NCI-H460 (cell line): Measurements from ENCODE around the gene ARHGEF3. TPM values are rescaled to one million over a fixed set of nuclear protein-coding genes. Genes with fewer than 3 reads are reported as not detected.

Experiments used
- DNase-seq: peaks from one replicate; pipeline ENCODE4 v3.0.0-alpha.2; 2016; ENCODE audit warnings: low read depth; ENCODE audit errors: extremely low read depth
- polyA plus RNA-seq: library from polyadenylated mRNA; depleted of rRNA; stranded (reverse); fragments of >200 nt; gene quantifications from 2 replicates; pipeline ENCODE4 v1.2.3, GENCODE V29; 2014; cell fraction: nucleus; rRNA removed
- total RNA-seq: library from RNA; depleted of rRNA; stranded (reverse); fragments of >200 nt; shearing (Covaris generic); gene quantifications from 2 replicates; pipeline ENCODE4 v1.2.3, GENCODE V29; 2014; rRNA removed

The ARHGEF3 gene
- total RNA-seq, result 1.1 and 1.8 TPM in 2 replicates
- polyA plus RNA-seq, result 1.2 and 1.7 TPM in 2 replicates

GRCh38 chr3:56801662-56802377 is at the start of gene ARHGEF3:
Gene ARHGEF3, minus strand, starts transcription at chr3:56801949. Its CDS starts 151 bp downstream, at chr3:56801798.
- DNase-seq, result peak; percentile 55

- no peak for DNase-seq
Measured at GRCh38 chr3:56849698-56850097, 47.9 kb upstream of the ARHGEF3 start.

GRCh38 chr3:56845505-56845904 is 43.8 kb upstream of the ARHGEF3 start:
- no peak for DNase-seq

- no peak for DNase-seq
Measured at GRCh38 chr3:56844536-56844935, 42.8 kb upstream of the ARHGEF3 start.

GRCh38 chr3:56839784-56840715 is 38.3 kb upstream of the ARHGEF3 start:
- no peak for DNase-seq

GRCh38 chr3:56838448-56838847 is 36.7 kb upstream of the ARHGEF3 start:
- no peak for DNase-seq

GRCh38 chr3:56837196-56837955 is 35.6 kb upstream of the ARHGEF3 start:
- DNase-seq, result no peak

- no peak for DNase-seq
Measured at GRCh38 chr3:56836276-56837163, 34.8 kb upstream of the ARHGEF3 start.

- no peak for DNase-seq
Measured at GRCh38 chr3:56835650-56836227, 34.0 kb upstream of the ARHGEF3 start.

- no peak for DNase-seq
Measured at GRCh38 chr3:56833536-56833935, 31.8 kb upstream of the ARHGEF3 start.

GRCh38 chr3:56833022-56833421 is 31.3 kb upstream of the ARHGEF3 start:
- no peak for DNase-seq

GRCh38 chr3:56831572-56831971 is 29.8 kb upstream of the ARHGEF3 start:
- DNase-seq, result no peak

- no peak for DNase-seq
Measured at GRCh38 chr3:56830884-56831283, 29.1 kb upstream of the ARHGEF3 start.

- DNase-seq, result no peak
Measured at GRCh38 chr3:56829533-56829932, 27.8 kb upstream of the ARHGEF3 start.

- DNase-seq, result no peak
Measured at GRCh38 chr3:56826831-56827722, 25.3 kb upstream of the ARHGEF3 start.

GRCh38 chr3:56825567-56826438 is 24.1 kb upstream of the ARHGEF3 start:
- no peak for DNase-seq

GRCh38 chr3:56823984-56824703 is 22.4 kb upstream of the ARHGEF3 start:
- DNase-seq, result no peak
